Trophoblast cell (in vitro differentiated cells and primary cell): Measurements from ENCODE around the gene SPRYD7.
A peak's percentile ranks its signal among the peaks of the same experiment; 100 is the strongest.

ENCODE experiments used
- DNase-seq, 2 donors: peaks; one replicate each; pipeline ENCODE4 v3.0.0-alpha.2; 2016
- H2AFZ ChIP-seq: 2 replicates; pipeline ENCODE4 v1.6.1; 2013; ENCODE audit warnings: low read length, moderate library complexity, mild to moderate bottlenecking; ENCODE audit not compliant: insufficient read depth, poor library complexity
- H2AK5ac ChIP-seq: 2 replicates; pipeline ENCODE4 v1.6.1; 2013; ENCODE audit warnings: mild to moderate bottlenecking, low read length
- H2BK120ac ChIP-seq: 2 replicates; pipeline ENCODE4 v1.6.1; 2013; ENCODE audit warnings: low read length, mild to moderate bottlenecking, moderate library complexity; ENCODE audit not compliant: insufficient read depth, poor library complexity
- H2BK12ac ChIP-seq: 2 replicates; pipeline ENCODE4 v1.6.1; 2013; ENCODE audit warnings: mild to moderate bottlenecking, low read length, moderate library complexity
- H2BK5ac ChIP-seq: 2 replicates; pipeline ENCODE4 v1.6.1; 2013; ENCODE audit warnings: low read length, low read depth, moderate library complexity, mild to moderate bottlenecking; ENCODE audit not compliant: poor library complexity
- H3K14ac ChIP-seq: 2 replicates; pipeline ENCODE4 v1.6.1; 2013; ENCODE audit warnings: mild to moderate bottlenecking, low read length
- H3K18ac ChIP-seq: 2 replicates; pipeline ENCODE4 v1.6.1; 2013; ENCODE audit warnings: mild to moderate bottlenecking, low read length
- H3K23ac ChIP-seq: 2 replicates; pipeline ENCODE4 v1.6.1; 2013; ENCODE audit warnings: low read length
- H3K27ac ChIP-seq: 2 replicates; pipeline ENCODE4 v1.5.1; 2013; ENCODE audit warnings: low read depth, mild to moderate bottlenecking, inconsistent platforms, low read length, moderate library complexity
- H3K27me3 ChIP-seq: 2 replicates; pipeline ENCODE4 v1.6.1; 2013; ENCODE audit warnings: inconsistent platforms, mild to moderate bottlenecking, low read length, moderate library complexity; ENCODE audit not compliant: insufficient read depth
- H3K36me3 ChIP-seq, 2 experiments: 1 replicate in 1 of 2; 2 replicates in 1 of 2; pipeline ENCODE4 v1.6.1; 2013; ENCODE audit warnings: low read length in 2 of 2, mild to moderate bottlenecking in 2 of 2, moderate library complexity in 1 of 2; ENCODE audit not compliant: insufficient read depth in 2 of 2, control insufficient read depth in 1 of 2
- H3K4ac ChIP-seq: 2 replicates; pipeline ENCODE4 v1.6.1; 2013; ENCODE audit warnings: low read depth, mild to moderate bottlenecking, low read length, moderate library complexity
- H3K4me1 ChIP-seq, 2 experiments: 1 replicate in 1 of 2; 2 replicates in 1 of 2; pipeline ENCODE4 v1.6.1; 2013; ENCODE audit warnings: low read length in 2 of 2, mild to moderate bottlenecking in 2 of 2, moderate library complexity in 1 of 2; ENCODE audit not compliant: insufficient read depth in 2 of 2, control insufficient read depth in 1 of 2
- H3K4me2 ChIP-seq: 2 replicates; pipeline ENCODE4 v1.6.1; 2013; ENCODE audit warnings: inconsistent platforms, mild to moderate bottlenecking, low read length, moderate library complexity
- H3K4me3 ChIP-seq: 2 replicates; pipeline ENCODE4 v1.5.1; 2013; ENCODE audit warnings: mild to moderate bottlenecking, low read depth, low read length, inconsistent platforms
- H3K79me1 ChIP-seq: one replicate; pipeline ENCODE4 v1.6.1; 2013; ENCODE audit warnings: low read length
- H3K79me2 ChIP-seq: 2 replicates; pipeline ENCODE4 v1.6.1; 2013; ENCODE audit warnings: low read length, mild to moderate bottlenecking; ENCODE audit not compliant: control insufficient read depth, insufficient read depth, poor library complexity
- H3K9ac ChIP-seq: 2 replicates; pipeline ENCODE4 v1.6.1; 2013; ENCODE audit warnings: mild to moderate bottlenecking, low read length
- H3K9me3 ChIP-seq: 2 replicates; pipeline ENCODE4 v1.6.1; 2013; ENCODE audit warnings: low read depth, mild to moderate bottlenecking, control low read depth, inconsistent platforms, low read length; ENCODE audit not compliant: insufficient read depth
- H4K12ac ChIP-seq: 2 replicates; pipeline ENCODE4 v1.6.1; 2013; ENCODE audit warnings: low read depth, mild to moderate bottlenecking, low read length, moderate library complexity
- H4K8ac ChIP-seq: 2 replicates; pipeline ENCODE4 v1.6.1; 2013; ENCODE audit warnings: low read depth, mild to moderate bottlenecking, low read length, moderate library complexity
- H4K91ac ChIP-seq: one replicate; pipeline ENCODE4 v1.6.1; 2013; ENCODE audit warnings: low read depth, mild to moderate bottlenecking, low read length, moderate library complexity
- WGBS: extraction: QIAGEN DNeasy Blood & Tissue Kit; methylation state at CpG from one replicate; pipeline ENCODE4 v1.1.7; 2013; ENCODE audit warnings: missing lambda C conversion rate; ENCODE audit not compliant: insufficient read length, insufficient coverage; ENCODE audit errors: extremely low coverage; 5-methylcytosine and 5-hydroxymethylcytosine counted together

The SPRYD7 gene

GRCh38 chr13:49938314-49938713 lies 2.2 kb upstream of the SPRYD7 start:
- H4K91ac ChIP-seq = no peak overlapping the region
- H3K4me3 ChIP-seq = no peak overlapping the region
- no peaks in the 10 kb centered on the region for H3K4me1 ChIP-seq
- peaks cover 5% of the 10 kb centered on the region for H3K79me1 ChIP-seq
- no peak overlapping the region for H3K4ac ChIP-seq
- no peaks in the 10 kb centered on the region for H3K27me3 ChIP-seq
- no peak overlapping the region for H3K4me2 ChIP-seq
- no peak overlapping the region for H3K9ac ChIP-seq
- no peak overlapping the region for H3K27ac ChIP-seq
- H2BK12ac ChIP-seq = no peak overlapping the region
- H2AFZ ChIP-seq = no peak overlapping the region
- no CpG with 5 or more reads among the region's 5 CpGs for WGBS
- no peak overlapping the region for H4K12ac ChIP-seq
- no peak overlapping the region for H3K18ac ChIP-seq
- peaks cover 3% of the 10 kb centered on the region for H3K79me2 ChIP-seq
- no peak overlapping the region for H3K23ac ChIP-seq
- no peak overlapping the region for H2BK120ac ChIP-seq
- H2BK5ac ChIP-seq = no peak overlapping the region
- peak in 1 of 2 donors; percentile 6 for DNase-seq
- no peak overlapping the region for H2AK5ac ChIP-seq
- no peak overlapping the region for H3K14ac ChIP-seq
- H3K9me3 ChIP-seq = no peaks in the 10 kb centered on the region
- no peak overlapping the region for H4K8ac ChIP-seq
- no peaks in the 10 kb centered on the region for H3K36me3 ChIP-seq

- H3K18ac ChIP-seq = peak overlapping the region; percentile 59
- peak overlapping the region; percentile 23 for H3K27ac ChIP-seq
Measured at GRCh38 chr13:49936968-49937273, 781 bp upstream of the SPRYD7 start.

GRCh38 chr13:49935171-49936074 lies 717 bp downstream of the SPRYD7 start:
- WGBS = no CpG with 5 or more reads among the region's 32 CpGs
- peak; percentile 79 to 88 for DNase-seq
- H3K23ac ChIP-seq = no peak overlapping the region
- H2BK120ac ChIP-seq = peak overlapping the region; percentile 91
- peaks cover 3% of the 10 kb centered on the region for H3K79me2 ChIP-seq
- H3K36me3 ChIP-seq = no peaks in the 10 kb centered on the region
- no peak overlapping the region for H2BK12ac ChIP-seq
- H3K4me2 ChIP-seq = peak overlapping the region; percentile 95
- peak overlapping the region; percentile 63 for H3K27ac ChIP-seq
- peaks cover 5% of the 10 kb centered on the region for H3K79me1 ChIP-seq
- no peaks in the 10 kb centered on the region for H3K27me3 ChIP-seq
- H2BK5ac ChIP-seq = peak overlapping the region; percentile 65
- H4K91ac ChIP-seq = peak overlapping the region; percentile 91
- H4K12ac ChIP-seq = peak overlapping the region; percentile 22
- no peak overlapping the region for H2AK5ac ChIP-seq
- H2AFZ ChIP-seq = peak overlapping the region; percentile 93
- peak overlapping the region; percentile 96 for H3K18ac ChIP-seq
- peak overlapping the region; percentile 95 for H3K4me3 ChIP-seq
- peak overlapping the region; percentile 88 for H4K8ac ChIP-seq
- H3K4ac ChIP-seq = peak overlapping the region; percentile 71
- peak overlapping the region; percentile 97 for H3K14ac ChIP-seq
- peak overlapping the region; percentile 78 for H3K9ac ChIP-seq
- no peaks in the 10 kb centered on the region for H3K9me3 ChIP-seq
- H3K4me1 ChIP-seq = no peaks in the 10 kb centered on the region

More at GRCh38 chr13:49936968-49937273, 781 bp upstream of the SPRYD7 start:
- no peaks in the 10 kb centered on the region for H3K36me3 ChIP-seq
- H3K4me1 ChIP-seq = no peaks in the 10 kb centered on the region
- H3K4me2 ChIP-seq = peak overlapping the region; percentile 99
- no peak overlapping the region for H4K12ac ChIP-seq
- H3K4ac ChIP-seq = no peak overlapping the region
- peaks cover 5% of the 10 kb centered on the region for H3K79me1 ChIP-seq
- H2BK12ac ChIP-seq = no peak overlapping the region
- peak overlapping the region; percentile 2 for H3K14ac ChIP-seq
- no peak overlapping the region for H2AK5ac ChIP-seq
- H4K8ac ChIP-seq = peak overlapping the region; percentile 40
- peak overlapping the region; percentile 86 for H3K9ac ChIP-seq
- H3K9me3 ChIP-seq = no peaks in the 10 kb centered on the region
- peak overlapping the region; percentile 39 for H4K91ac ChIP-seq
- H2BK120ac ChIP-seq = no peak overlapping the region
- H3K79me2 ChIP-seq = peaks cover 3% of the 10 kb centered on the region
- H3K23ac ChIP-seq = no peak overlapping the region
- peak overlapping the region; percentile 68 for H2AFZ ChIP-seq
- no peak for DNase-seq
- H2BK5ac ChIP-seq = no peak overlapping the region
- H3K4me3 ChIP-seq = peak overlapping the region; percentile 88
- H3K27me3 ChIP-seq = no peaks in the 10 kb centered on the region
- WGBS = no CpG with 5 or more reads among the region's 21 CpGs

GRCh38 chr13:49933511-49933910 lies 2.6 kb downstream of the SPRYD7 start:
- H4K91ac ChIP-seq = no peak overlapping the region
- no peak overlapping the region for H3K9ac ChIP-seq
- H2BK12ac ChIP-seq = no peak overlapping the region
- H2BK5ac ChIP-seq = no peak overlapping the region
- H3K79me1 ChIP-seq = peaks cover 5% of the 10 kb centered on the region
- no peaks in the 10 kb centered on the region for H3K9me3 ChIP-seq
- H3K27me3 ChIP-seq = no peaks in the 10 kb centered on the region
- no peaks in the 10 kb centered on the region for H3K4me1 ChIP-seq
- no peak overlapping the region for H3K27ac ChIP-seq
- no peak overlapping the region for H3K23ac ChIP-seq
- H4K8ac ChIP-seq = no peak overlapping the region
- H3K4ac ChIP-seq = no peak overlapping the region
- no peak overlapping the region for H3K4me2 ChIP-seq
- H3K14ac ChIP-seq = no peak overlapping the region
- no peak overlapping the region for H3K4me3 ChIP-seq
- no peak overlapping the region for H3K18ac ChIP-seq
- DNase-seq = no peak
- no peak overlapping the region for H2BK120ac ChIP-seq
- no peak overlapping the region for H2AK5ac ChIP-seq
- H4K12ac ChIP-seq = no peak overlapping the region
- no CpG with 5 or more reads among the region's 7 CpGs for WGBS
- H3K36me3 ChIP-seq = peaks cover 1 to 6% of the 10 kb centered on the region in 2 experiments
- no peak overlapping the region for H2AFZ ChIP-seq
- peaks cover 3% of the 10 kb centered on the region for H3K79me2 ChIP-seq
